T-helper 2 cell treated with Interferon-gamma antibody and Interleukin-4, amounts not matched to agents 100 ng/mL and 5 ng/mL, for 36 hours (primary cell): ENCODE measurements around the gene LGI1. TPM values are rescaled to one million over a fixed set of nuclear protein-coding genes. Genes with fewer than 3 reads are reported as not detected.

Experiments
- intact Hi-C: fragments of 100-400 bp; cut with micrococcal nuclease; formaldehyde crosslinking; loops from one replicate; pipeline ENCODE4 v1.15.1; 2023
- total RNA-seq: library from RNA; stranded (reverse); gene quantifications from 2 replicates; pipeline ENCODE4 v1.2.3, GENCODE V29; 2022

LGI1 gene
- total RNA-seq, 1 donor from 2014 or later = not detected

DNA sequence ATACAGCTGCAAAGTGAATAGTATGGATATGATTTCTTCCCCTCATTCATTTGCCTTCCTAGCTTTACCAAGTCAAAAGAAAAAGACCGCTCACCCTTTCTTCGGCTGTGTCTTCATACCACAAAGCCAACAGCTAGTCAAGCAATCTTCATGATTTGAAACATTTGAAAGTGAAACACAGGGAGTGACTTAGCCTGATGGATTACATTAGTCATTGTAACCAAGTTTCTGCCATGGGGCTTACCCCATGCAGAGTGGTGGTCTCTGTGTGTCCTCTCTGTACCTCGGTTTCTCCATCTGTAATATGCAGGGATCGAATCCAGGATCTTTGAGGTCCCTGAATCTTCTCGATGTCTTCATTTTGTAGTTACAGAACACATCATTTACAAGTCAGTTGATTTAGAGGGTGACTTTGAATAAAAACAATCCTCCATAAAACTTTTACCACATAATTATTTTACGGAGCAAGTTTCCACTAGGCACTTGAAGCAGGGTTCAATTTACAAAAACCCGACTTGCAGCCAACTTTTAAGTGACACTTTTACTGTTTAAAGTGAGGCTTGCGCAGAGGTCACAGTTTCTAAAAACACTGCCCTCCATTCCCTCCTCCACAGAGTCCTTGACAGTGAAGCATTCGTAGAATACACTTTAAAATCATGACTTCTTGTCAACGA lies 2.2 kb upstream of the LGI1 start:
- intact Hi-C loops = no loop called here

DNA sequence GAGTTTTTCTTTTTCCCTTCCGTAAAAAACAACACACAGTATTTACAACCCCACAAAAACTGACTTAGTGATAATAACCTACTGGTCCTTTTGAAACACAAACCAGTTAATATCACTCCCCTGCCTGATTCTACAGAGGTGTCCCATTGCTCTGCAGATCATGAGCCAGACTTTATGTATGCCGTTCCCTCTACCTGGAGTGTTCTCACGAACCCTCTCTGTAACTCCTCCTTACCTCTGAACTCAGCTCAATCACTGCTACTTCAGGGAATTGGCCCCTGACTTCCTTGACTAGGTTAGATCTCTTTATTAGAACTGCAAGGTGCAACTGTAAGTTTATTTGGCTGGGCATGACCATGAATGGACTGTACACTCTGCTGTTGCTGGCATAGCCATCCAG lies 1.6 kb upstream of the LGI1 start:
- intact Hi-C loops = no loop called here

DNA sequence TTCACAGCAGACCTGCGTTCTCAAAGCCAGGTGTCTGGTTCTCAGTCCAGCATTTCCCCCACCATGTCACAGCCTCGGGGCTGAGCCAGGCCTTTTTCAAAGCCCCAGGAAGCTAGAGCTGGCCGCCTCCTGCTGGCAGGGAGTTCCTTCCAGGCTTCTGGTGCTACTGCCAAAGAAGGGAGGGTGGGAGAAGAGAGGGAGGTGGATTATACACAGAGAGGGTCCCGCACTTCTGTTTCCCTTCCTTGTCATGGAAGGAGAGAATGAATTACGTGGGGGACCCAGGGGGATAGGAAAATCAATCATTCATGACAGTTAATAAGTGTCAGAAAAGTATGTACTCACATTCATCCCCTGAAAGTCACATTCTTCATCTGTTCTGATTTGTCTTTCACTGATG lies 600 bp upstream of the LGI1 start:
- intact Hi-C loops = no loop called here

DNA sequence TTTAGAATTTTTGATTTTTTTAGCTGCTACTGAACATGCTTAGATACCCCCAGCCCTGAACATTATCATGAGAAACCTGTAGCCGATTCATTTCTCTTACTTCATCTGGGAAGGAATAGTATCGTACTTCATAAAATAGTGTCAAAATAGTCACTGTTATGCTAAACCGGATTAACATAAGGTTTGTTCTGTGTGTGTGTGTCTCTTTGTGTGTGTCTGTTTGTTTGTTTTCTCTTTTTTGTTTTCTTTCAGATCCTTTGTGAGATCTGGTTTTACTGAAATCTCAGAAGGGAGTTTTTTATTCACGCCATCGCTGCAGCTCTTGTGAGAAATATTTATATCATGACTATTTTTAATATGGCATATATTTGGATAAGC lies 761 bp downstream of the LGI1 start:
- intact Hi-C loops = no loop called here

DNA sequence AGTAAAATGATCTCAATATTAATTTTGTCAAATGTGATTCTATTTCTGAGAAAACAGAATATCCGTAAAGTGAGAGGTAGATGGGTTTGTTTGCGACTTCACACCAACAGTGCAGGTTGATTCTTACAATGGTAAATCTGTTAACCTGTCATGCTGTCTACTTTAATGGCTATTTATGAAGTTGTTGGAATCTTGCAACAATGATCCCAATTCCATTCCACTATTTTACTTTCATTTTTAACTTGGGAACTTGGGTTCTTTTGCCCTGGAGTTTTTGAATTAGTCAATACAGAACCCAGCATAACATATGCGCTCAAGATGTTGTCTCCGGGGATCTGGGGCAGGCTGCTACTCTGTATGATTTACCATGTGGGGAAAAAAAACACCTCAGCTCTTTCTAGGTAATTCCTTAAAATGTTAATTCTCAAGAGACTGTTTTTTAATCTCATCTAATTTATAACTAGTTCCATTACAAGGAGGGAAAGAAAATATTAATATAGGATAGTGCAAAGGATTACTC lies 1.2 kb downstream of the LGI1 start:
- intact Hi-C loops = no loop called here

DNA sequence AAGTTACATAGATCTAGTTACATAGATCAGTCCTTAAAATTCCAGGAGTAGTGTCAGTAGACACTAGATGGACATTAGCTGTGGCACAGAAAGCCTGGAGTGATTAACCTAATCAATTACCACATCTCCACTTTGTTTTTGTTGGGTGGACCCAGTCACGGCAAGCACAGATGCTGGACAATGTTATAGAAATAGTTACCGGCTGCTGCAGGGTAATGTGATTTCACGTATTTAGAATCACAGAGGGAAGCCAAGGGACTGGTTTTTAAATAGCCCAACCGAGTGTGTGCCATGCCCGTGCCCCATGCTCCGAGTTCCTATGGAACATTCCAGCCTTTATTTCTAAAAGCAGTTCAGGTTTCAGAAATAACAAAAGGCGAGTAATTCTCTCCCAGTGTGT lies 2.8 kb downstream of the LGI1 start:
- intact Hi-C loops = no loop called here

DNA sequence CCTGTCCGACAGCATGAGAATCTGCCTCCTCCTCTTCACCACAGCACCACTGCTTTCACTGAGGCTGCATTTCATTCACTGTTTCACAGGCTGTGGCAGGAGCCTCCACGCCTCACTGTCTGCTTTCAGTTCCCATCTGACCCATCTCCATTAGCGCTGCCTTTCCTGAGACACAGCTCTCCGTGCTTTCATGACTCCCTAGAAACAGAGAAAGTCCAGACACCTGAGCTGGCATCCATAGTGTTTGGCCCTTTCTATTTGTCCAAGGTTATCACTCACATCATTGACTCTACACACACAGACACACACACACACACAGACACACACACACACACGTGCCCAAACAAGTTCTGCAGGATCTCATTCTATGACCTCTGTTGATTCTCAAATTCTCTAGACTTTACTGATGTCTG lies 5.2 kb downstream of the LGI1 start:
- intact Hi-C loops = no loop called here

DNA sequence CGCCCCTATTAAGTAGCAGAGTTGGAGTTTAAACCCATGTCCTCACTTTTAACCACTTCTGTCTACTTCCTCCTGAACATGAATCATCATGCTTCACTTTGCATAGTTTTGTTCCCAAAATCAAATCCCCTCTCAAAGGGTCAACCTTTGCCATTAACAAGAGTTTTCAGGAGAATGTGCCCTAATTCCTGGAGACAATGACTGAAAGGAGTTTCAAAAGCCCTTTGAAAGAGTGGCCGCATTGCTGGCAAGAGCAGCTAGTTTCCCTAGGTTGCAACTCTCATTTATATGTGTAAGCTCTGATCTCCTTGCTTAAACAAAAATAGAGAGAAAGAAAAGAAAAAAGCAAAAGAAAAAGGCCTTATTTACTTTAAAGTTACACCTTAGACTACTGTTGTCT lies 9.2 kb downstream of the LGI1 start:
- intact Hi-C loops = no loop called here

DNA sequence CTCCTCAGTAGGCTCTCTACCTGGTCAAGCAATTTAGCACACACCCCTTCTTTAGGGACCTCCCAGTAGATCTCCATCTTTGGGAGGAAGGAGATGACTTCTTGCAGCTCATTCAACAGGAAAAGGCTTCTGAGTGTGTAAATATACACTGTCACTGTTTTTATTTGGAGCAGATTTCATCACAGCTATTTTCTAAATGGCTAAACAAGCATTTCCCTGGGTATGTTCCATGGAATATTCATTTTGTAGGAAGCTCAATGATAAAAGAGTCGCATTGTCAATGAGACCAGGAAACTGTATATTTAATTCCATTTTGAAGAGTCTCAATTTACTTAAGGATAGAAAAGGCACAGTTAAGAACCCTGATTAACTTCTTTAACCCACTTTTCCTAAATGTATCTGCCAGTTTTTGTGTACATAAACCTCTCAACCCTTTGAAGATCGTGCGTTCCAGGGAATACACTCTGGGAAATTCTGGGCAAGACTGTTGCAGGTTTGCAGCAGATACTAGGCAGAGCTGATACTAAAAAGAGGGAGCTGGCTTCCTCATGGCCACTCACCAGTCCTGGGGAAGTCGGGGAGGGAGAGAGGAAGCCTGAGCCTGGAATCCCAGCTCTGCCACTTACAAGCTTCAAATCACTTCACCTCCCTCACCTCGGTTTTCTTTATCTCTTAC lies 10.1 kb downstream of the LGI1 start:
- intact Hi-C loops = no loop called here

DNA sequence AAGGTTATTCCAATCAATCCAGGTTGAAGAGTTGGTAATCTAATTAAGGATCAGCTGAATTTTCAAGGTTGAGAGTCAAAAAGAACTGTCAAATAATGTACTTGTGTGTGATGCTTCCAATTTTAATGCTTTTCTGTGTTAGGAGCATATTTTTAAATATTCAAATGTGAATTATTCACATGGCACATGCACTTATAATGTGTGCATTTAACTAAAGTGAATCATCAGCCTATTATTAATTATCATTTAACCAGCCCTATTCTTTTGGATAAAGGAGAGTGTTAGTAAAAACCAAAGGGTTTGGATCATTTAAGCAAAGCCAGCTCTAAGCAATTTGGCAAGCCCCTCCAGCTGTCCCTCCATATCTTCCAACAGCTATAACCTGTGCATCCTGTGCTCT lies 11.2 kb downstream of the LGI1 start:
- intact Hi-C loops = no loop called here

DNA sequence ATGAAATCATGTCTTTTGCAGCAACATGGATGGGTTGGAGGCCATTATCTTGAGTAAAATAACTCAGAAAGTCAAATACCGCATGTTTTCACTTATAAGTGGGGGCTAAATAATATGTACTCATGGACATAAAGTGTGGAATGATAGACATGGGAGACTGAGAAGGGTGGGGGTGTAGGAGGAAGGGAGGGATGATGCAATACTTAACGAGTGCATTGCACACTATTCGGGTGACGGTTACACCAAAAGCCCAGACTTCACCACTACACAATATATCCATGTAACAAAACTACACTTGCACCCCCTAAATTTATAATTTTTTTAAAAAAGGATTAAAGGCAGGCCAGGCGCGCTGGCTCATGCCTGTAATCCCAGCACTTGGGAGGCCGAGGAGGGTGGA lies 13.6 kb downstream of the LGI1 start:
- intact Hi-C loops = no loop called here

DNA sequence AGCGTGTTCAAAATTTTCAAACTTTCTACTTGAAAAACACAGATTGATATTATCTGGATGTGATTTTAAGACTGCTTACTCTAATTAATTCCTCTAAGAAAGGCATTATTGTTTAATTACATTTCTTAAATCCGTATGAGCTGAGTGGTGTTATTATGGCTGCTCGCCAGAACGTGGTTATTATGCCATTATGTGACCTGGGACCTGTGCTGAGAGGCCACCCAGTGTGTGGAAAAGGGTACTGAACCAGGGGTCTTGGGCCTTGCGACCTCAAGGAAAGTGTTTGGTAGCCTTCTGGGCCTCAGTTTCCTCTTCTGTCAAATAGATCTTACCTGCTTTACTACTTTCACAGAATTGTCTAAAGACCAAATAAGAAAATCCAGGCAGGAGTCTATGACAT lies 15.4 kb downstream of the LGI1 start:
- intact Hi-C loops = no loop called here

DNA sequence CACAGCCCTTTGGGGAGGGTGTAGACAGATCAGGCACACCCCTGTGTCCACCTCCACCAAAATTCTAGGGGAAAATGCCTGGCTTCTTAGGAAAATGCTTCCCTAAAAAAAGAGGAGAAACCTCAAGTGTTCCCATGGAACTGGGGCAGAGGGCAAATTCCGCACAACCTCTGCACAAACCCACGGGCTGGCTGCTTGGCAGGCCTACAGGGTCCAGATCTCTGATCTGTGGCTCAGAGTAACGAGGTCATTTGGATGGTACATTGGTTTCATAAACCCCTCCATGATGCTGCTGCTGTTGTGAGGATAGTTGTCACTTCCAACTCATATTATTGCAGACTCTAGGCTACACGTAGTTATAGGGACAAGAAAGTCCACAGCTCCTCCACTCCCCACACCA lies 16.0 kb downstream of the LGI1 start:
- intact Hi-C loops = no loop called here

DNA sequence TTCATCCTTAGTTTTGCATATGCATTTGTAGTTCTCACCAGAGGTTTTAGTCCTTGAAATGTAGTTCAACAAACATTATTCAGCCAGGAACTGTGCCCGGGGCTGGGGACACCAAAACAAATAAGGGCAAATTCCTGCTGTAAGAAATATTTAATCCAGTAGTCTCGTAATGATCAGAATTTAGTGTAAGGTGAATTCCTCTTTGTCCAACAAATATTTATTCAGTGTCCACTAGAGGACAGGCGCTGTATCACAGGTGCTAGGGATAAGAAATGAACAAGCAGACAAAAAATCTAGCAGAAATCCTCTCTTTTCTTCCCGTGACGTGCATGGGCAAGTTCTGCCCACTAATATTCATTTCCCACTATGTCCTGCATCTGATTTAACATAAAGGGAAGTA lies 17.6 kb downstream of the LGI1 start:
- intact Hi-C loops = no loop called here

DNA sequence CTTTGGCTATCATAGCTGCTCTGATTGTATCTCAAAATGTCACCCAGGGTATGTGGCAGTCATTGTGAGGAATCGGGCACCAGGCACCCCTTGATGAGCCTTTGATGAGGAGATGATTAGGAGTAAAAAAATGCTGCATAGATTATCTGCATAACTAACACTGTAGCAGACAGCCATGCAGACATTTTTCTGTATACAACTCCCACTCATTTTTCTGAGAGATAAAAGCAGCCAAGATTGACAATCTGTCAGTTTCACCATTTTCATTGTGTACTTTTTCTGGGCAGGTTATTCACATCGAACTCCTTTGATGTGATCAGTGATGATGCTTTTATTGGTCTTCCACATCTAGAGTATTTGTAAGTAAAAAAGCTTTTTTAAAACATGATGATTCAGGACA lies 19.4 kb downstream of the LGI1 start:
- intact Hi-C loops = no loop called here

DNA sequence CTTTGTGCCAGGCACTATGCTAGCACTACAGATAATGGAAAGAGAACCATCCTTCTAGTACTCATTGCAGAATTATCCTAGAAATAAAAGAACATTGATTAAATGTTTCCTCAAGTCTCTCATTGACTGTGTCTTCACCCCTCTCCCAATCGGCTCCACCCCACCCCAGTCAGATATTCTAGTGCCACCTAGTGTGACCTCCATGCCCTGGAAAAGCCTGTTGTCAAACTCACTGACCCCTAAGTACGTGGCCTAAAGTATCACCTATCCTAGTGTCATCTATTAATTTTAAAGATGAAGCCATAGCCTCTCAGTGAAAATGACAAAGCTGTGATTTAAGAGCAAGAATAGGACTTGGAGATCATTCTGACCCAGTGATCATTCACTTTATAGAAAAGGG lies 26.3 kb downstream of the LGI1 start:
- intact Hi-C loops = no loop called here

DNA sequence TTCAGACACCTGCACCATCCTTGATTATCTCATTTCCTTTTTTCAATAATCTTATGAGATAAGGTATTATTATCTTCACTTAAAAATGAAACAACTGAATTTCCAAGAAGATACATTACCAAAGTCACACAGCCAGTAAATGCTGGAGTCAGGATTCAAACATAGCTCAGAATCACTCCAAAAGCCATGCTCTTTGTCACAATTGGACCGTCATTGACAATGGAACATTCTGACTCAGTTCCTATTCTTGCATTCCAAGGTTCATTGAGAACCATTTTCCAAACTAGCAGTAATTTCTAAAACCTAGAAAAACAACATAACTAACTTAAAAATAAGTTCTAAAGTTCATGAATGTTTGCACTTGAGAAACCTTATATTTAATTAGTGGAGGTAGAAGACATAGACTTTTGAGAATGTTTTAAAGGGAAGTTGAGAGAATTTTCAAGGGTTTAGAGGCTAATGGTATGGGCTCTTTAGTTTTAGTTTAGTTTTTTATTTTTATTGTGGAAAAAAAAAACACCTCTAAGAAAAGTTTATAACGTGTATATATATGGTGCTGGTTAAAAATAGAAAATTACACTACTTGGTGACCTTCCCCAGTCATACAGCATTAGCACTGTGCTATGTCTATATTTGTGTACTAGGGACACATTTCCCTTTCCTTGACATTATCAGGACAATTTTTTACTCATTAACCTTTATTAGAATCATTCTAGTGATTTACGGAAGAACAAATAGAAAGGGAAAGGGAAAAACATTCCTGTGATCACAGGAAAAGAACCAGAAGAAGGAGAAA lies 30.9 kb downstream of the LGI1 start:
- intact Hi-C loops = no loop called here

DNA sequence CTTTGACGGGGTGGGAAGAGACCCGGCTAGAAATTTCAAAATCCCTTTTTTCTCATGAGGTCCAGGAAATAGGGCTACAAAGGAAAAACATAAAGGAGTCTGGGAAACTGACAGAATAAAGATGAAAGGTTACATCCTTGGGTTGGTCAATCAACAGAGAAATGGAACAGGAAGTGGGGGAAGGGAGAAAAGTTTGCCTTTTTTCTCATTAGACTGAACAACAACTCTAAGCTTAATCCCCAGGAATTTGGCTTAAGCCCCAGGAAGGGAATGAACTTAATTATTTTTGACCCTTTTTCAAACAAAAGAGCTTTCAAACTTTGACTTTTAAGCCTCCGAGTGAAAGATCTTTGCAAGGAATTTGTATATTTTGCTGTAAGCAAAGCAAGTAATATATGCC lies 32.7 kb downstream of the LGI1 start:
- intact Hi-C loops = no loop called here

DNA sequence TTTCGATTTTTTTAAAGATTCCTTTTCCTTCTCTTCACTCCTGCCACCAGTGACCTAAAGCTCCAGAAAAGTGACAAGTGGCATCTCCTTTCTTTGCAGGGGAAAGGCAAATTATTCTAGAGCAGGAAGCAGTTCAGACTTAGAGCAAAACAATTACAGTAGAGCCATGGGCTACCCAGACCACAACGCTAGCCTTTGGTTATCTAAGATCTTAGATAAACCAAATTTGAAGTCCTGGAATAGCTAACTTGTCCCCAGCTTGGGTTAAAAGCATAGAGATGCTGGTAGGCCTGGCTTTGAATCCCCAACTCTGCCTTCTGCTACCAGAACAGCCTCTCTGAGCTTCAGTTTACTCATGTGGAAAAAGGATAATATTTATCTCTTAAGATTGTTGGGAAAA lies 38.4 kb downstream of the LGI1 start:
- intact Hi-C loops = no loop called here

DNA sequence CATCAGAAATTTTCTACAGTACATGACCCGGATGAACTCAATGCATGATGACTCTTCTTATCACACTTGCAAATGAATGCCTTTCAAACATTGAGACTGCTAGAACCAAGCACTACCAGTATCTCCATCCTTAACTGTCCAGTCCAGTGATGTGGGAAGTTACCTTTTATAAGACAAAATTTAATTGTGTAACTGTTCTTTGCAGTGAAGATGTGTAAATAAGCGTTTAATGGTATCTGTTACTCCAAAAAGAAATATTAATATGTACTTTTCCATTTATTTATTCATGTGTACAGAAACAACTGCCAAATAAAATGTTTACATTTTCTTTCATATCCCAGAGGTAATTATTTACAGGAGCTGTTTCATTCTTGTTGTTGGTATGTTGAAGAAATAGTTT lies 40.1 kb downstream of the LGI1 start:
- intact Hi-C loops = no loop called here

DNA sequence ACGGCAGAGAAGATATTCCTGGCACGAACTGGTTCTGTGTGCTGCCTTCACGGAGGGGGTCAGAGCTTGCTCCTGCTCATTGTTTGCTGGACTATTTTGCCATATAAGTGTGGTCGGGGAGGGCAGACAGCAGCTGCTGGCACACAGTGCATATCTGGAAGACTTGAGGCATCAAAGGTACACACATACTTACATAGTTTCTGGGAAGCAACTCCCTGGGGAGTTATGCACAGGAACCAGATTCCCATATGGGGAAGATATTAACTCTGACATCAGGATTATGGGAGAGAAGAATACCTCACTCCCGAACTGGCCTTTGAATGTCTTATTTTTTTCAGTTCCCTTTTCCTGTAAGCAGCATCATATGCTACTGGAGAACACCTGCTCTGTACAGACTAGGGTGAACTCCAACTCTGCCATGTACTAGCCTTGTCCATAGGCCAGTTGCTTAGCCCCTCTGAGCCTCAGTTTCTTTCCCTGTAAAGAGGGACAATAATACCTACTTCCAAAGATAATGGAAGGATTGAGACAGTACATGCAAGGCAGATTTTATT lies 41.5 kb downstream of the LGI1 start:
- intact Hi-C loops = no loop called here

DNA sequence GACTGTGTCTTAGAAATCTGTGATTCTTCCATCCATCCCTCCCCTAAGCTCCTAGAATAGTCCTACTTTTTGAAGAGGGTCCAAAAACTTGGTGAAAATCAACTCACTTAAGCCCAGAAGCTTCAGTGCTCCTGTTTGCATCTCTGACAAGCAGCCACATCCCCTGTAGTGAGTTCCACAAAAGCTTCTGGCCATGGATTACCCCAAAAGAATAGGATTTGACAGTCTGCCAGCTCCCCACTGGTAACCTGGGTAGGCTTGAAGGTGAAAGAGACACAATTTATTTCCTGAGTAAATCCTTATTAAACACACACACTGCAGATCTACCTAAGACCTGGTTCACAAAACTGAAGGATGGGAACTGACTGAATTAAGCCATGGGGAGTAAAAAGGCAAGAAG lies 46.5 kb downstream of the LGI1 start:
- intact Hi-C loops = no loop called here
